OCI-LY3 (cell line): ENCODE measurements around the gene RPL18.

Experiments used
- CTCF ChIP-seq: fragments of 200-600, 300-600 bp; sonication (generic); IDR thresholded peaks from 2 replicates; pipeline ENCODE4 v1.5.1; 2014; ENCODE audit warnings: antibody characterized with exemption, low read length, low read depth
- EZH2phosphoT487 ChIP-seq: fragments of 200-600 bp; shearing (Covaris generic); IDR thresholded peaks from 2 replicates; pipeline ENCODE4 v1.6.1; 2018; ENCODE audit warnings: antibody characterized with exemption, mixed run types, low read depth

- TF ChIP-seq EZH2phosphoT487 (no peak), CTCF (no peak)
These were observed 14.4 kb upstream of the RPL18 start for GRCh38 chr19:48633148-48634035.
